Keratinocyte (primary cell): ENCODE measurements around the gene TP53BP2. TPM values are rescaled to one million over a fixed set of nuclear protein-coding genes. Genes with fewer than 3 reads are reported as not detected.

Source experiments
- DNase-seq: peaks from one replicate; pipeline ENCODE4 v3.0.0-alpha.2; 2011; ENCODE audit warnings: low read depth, missing footprints, low spot score
- FAIRE-seq: peaks from 2 replicates; lab custom pipeline; 2011; peaks lifted over from hg19 to GRCh38; lab: Jason Lieb, UNC
- H2AFZ ChIP-seq: 2 replicates; pipeline ENCODE4 v1.6.0; 2012; ENCODE audit warnings: low read length, control low read depth, inconsistent platforms; ENCODE audit not compliant: control insufficient read depth
- H3K27ac ChIP-seq: 2 replicates; pipeline ENCODE4 v1.5.1; 2011; ENCODE audit warnings: low read length; ENCODE audit not compliant: control insufficient read depth, insufficient read depth
- H3K27me3 ChIP-seq: 3 replicates; pipeline ENCODE4 v1.6.0; 2011; ENCODE audit warnings: low read length; ENCODE audit not compliant: control insufficient read depth, insufficient read depth; ENCODE audit errors: extremely low read depth
- H3K36me3 ChIP-seq, 2 experiments: 2 replicates in 1 of 2; 3 replicates in 1 of 2; pipeline ENCODE4 v1.5.1; 2011; ENCODE audit warnings: low read length in 2 of 2, mild to moderate bottlenecking in 1 of 2; ENCODE audit not compliant: control insufficient read depth in 2 of 2, insufficient read depth in 2 of 2; ENCODE audit errors: extremely low read depth in 1 of 2
- H3K4me1 ChIP-seq: 3 replicates; pipeline ENCODE4 v1.5.1; 2011; ENCODE audit warnings: low read length; ENCODE audit not compliant: control insufficient read depth, insufficient read depth; ENCODE audit errors: extremely low read depth
- H3K4me2 ChIP-seq: 3 replicates; pipeline ENCODE4 v1.6.0; 2011; ENCODE audit warnings: low read depth, low read length; ENCODE audit not compliant: control insufficient read depth, insufficient read depth; ENCODE audit errors: extremely low read depth
- H3K4me3 ChIP-seq, 3 experiments: fragments of 200-600 bp in 1 of 3; sonication (generic) in 1 of 3; 2 replicates in 2 of 3; 3 replicates in 1 of 3; pipeline ENCODE4 v1.5.1; 2011 to 2016; ENCODE audit warnings: low read length in 3 of 3, mild to moderate bottlenecking in 3 of 3, control low read depth in 2 of 3, inconsistent platforms in 1 of 3, low read depth in 1 of 3, mixed read lengths in 1 of 3, mixed run types in 1 of 3, moderate library complexity in 1 of 3; ENCODE audit not compliant: control insufficient read depth in 2 of 3, insufficient read depth in 2 of 3; ENCODE audit errors: extremely low read depth in 1 of 3
- H3K79me2 ChIP-seq: 2 replicates; pipeline ENCODE4 v1.6.0; 2012; ENCODE audit warnings: low read length; ENCODE audit not compliant: control insufficient read depth, insufficient read depth
- H3K9ac ChIP-seq: 3 replicates; pipeline ENCODE4 v1.6.0; 2011; ENCODE audit warnings: low read length; ENCODE audit not compliant: control insufficient read depth, insufficient read depth; ENCODE audit errors: extremely low read depth
- H3K9me1 ChIP-seq: 3 replicates; pipeline ENCODE4 v1.6.0; 2011; ENCODE audit warnings: low read length; ENCODE audit not compliant: control insufficient read depth, insufficient read depth; ENCODE audit errors: extremely low read depth
- H3K9me3 ChIP-seq: 2 replicates; pipeline ENCODE4 v1.5.1; 2012; ENCODE audit warnings: low read depth, low read length; ENCODE audit not compliant: control insufficient read depth
- H4K20me1 ChIP-seq: 3 replicates; pipeline ENCODE4 v1.6.0; 2011; ENCODE audit warnings: low read length; ENCODE audit not compliant: control insufficient read depth, insufficient read depth; ENCODE audit errors: extremely low read depth
- EZH2 ChIP-seq: IDR thresholded peaks from one replicate; pipeline ENCODE4 v1.6.1; 2012; ENCODE audit warnings: inconsistent platforms, mild to moderate bottlenecking, low read length, moderate library complexity
- dilution Hi-C: fragments of 300-500 bp; cut with MboI; formaldehyde crosslinking; loops from one replicate; pipeline ENCODE4 v1.7.0; 2020; ENCODE audit warnings: low sequenced_read_pairs; ENCODE audit not compliant: extremely low pct_ligation_motif_present
- polyA plus RNA-seq, 5 experiments: library from polyadenylated mRNA; depleted of rRNA in 3 of 5; stranded (reverse) in 3 of 5; stranded (forward) in 1 of 5; unstranded in 1 of 5; fragments of >200 nt; gene quantifications; 1 replicate in 1 of 5; 2 replicates in 3 of 5; 3 replicates in 1 of 5; pipeline versions ENCODE4 v1.2.1 to v1.2.3, GENCODE V29; 2011 to 2012; ENCODE audit warnings: missing spikeins in 2 of 5, low read depth in 1 of 5, low replicate concordance in 1 of 5
- TF ChIP-seq, protein P1 (sequence below), 3 experiments: IDR thresholded peaks in 1 of 3; conservative IDR thresholded peaks in 1 of 3; optimal IDR thresholded peaks in 1 of 3; 2 replicates in 2 of 3; 3 replicates in 1 of 3; pipeline versions ENCODE3 to v1.5.1; 2011; ENCODE audit warnings: low read length in 3 of 3, mild to moderate bottlenecking in 3 of 3, moderate library complexity in 2 of 3, control low read depth in 1 of 3, inconsistent platforms in 1 of 3; ENCODE audit not compliant: insufficient read depth in 2 of 3; ENCODE audit errors: extremely low read depth in 1 of 3

Gene TP53BP2
- polyA plus RNA-seq, 1 donor (not counting 4 experiments of a cell fraction or from before 2014, with no cell fraction given), result 22.5 TPM

DNA sequence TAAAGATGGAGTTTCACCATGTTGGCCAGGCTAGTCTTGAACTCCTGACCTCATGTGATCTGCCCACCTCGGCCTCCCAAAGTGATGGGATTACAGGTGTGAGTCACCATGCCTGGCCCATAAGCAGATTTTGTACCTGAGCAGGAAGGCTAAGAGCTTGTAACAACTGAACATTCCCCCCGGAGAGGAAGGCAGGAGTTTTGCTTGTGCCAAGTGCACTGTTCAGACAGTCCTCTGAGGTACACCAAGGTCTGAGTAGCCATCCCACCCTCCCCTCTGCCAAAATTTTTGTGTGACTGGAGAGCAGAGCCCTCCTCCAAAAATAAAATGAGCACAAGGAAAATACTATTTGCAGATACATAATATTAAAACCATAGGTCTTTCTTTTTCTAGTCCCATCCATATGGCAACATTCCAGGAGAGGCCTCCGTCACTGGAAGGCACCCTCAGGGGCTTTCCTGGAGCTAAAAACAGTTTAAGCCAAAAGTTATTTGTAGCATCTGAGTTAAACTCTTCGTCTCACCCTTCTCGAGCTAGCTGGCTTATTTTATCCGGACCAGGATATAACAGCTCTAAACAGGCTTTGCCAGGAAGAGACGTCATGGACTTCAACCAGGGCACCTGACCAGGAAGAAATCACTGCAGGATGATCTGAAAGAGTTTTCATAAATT, 106.2 kb downstream of the TP53BP2 start:
- dilution Hi-C loops, result no loop called here
- FAIRE-seq, result peak; percentile 60

DNA sequence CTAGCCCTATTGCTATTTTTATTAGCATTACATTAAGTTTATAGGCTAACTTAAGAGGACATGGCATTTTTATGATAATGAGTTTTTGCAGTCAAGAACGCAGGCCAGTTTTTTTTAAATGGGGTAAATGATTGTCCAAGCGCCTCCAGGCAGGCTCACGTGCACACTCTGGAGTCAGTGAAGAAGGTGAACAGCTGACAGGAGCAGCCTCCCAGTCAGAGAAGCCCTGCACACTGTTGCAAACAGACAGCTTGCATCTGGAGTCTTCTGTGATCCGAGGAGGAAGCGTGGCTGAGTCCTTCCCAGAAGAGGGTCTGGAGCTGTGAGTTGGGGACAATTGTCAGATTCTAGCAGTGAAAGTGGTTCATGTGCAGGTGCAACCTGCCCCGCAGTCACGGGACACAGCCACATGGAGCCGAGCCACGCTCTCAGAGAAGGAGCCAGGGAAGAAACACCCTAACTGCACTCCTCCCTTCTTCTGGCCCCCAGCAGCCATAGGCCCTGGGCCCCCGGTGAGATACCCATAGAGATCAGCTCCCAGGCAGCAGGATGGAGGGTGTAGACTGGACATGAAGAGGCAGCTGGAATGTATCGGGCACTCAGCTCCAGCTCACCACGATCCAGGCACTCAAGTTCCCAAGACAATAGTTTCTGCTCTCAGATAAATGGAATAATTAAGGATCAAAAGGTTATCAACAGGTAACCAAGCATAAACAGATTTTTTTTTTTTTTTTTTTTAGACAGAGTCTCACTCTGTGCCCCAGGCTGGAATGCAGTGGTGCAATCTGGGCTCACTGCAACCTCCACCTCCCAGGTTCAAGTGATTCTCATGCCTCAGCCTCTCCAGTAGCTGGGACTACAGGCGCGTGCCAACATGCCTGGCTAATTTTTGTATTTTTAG, 107.0 kb downstream of the TP53BP2 start:
- Histone ChIP-seq H3K9me3 (no peaks in the 10 kb centered on the region), H4K20me1 (peaks cover 16% of the 10 kb centered on the region), H2AFZ (no peak overlapping the region), H3K27me3 (no peaks in the 10 kb centered on the region), H3K9ac (peak overlapping the region; percentile 65), H3K4me3 (no peak overlapping the region), H3K4me2 (peak overlapping the region; percentile 41), H3K36me3 (peaks cover 22 to 36% of the 10 kb centered on the region in 2 experiments), H3K9me1 (peaks cover 2% of the 10 kb centered on the region), H3K4me1 (peaks cover 55% of the 10 kb centered on the region), H3K27ac (peak overlapping the region; percentile 95), H3K79me2 (peaks cover 59% of the 10 kb centered on the region)
- TF ChIP-seq, protein P1, sequence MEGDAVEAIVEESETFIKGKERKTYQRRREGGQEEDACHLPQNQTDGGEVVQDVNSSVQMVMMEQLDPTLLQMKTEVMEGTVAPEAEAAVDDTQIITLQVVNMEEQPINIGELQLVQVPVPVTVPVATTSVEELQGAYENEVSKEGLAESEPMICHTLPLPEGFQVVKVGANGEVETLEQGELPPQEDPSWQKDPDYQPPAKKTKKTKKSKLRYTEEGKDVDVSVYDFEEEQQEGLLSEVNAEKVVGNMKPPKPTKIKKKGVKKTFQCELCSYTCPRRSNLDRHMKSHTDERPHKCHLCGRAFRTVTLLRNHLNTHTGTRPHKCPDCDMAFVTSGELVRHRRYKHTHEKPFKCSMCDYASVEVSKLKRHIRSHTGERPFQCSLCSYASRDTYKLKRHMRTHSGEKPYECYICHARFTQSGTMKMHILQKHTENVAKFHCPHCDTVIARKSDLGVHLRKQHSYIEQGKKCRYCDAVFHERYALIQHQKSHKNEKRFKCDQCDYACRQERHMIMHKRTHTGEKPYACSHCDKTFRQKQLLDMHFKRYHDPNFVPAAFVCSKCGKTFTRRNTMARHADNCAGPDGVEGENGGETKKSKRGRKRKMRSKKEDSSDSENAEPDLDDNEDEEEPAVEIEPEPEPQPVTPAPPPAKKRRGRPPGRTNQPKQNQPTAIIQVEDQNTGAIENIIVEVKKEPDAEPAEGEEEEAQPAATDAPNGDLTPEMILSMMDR (optimal IDR thresholded peaks at IDR 0.05 in 1 of 3, IDR thresholded peaks at IDR 0.05 in 1 of 3, conservative IDR thresholded peaks at IDR 0.05 in 1 of 3; ENCODE audit: extremely low read depth in 1 of 3, insufficient read depth in 2 of 3, low read length in 3 of 3), result no peak
- TF ChIP-seq EZH2, result no peak
- dilution Hi-C loops, result no loop called here
- DNase-seq, result no peak
- no peak for FAIRE-seq

More for the DNA sequence above, 106.2 kb downstream of the TP53BP2 start:
- Histone ChIP-seq H3K9me3 (no peaks in the 10 kb centered on the region), H3K4me2 (peak overlapping the region; percentile 35), H2AFZ (no peak overlapping the region), H4K20me1 (peaks cover 13% of the 10 kb centered on the region), H3K27me3 (no peaks in the 10 kb centered on the region), H3K4me3 (no peak overlapping the region), H3K9me1 (peaks cover 2% of the 10 kb centered on the region), H3K9ac (peak overlapping the region; percentile 65), H3K4me1 (peaks cover 55% of the 10 kb centered on the region), H3K79me2 (peaks cover 54% of the 10 kb centered on the region), H3K36me3 (peaks cover 19 to 34% of the 10 kb centered on the region in 2 experiments), H3K27ac (peak overlapping the region; percentile 95)
- TF ChIP-seq, protein P1 (optimal IDR thresholded peaks at IDR 0.05 in 1 of 3, IDR thresholded peaks at IDR 0.05 in 1 of 3, conservative IDR thresholded peaks at IDR 0.05 in 1 of 3; ENCODE audit: extremely low read depth in 1 of 3, insufficient read depth in 2 of 3, low read length in 3 of 3), result no peak
- DNase-seq, result no peak
